Ureter (tissue), 1 donor: Measurements from ENCODE around the gene GNAI2. TPM values are rescaled to one million over a fixed set of nuclear protein-coding genes. Genes with fewer than 3 reads are reported as not detected.
"Not testable (repeated sequence)": the region's sequence is repeated elsewhere in the genome, so short reads cannot be mapped to it uniquely, and the experiment has no call there.

Experiments used
- DNase-seq: peaks from one replicate; pipeline ENCODE4 v3.0.0-alpha.2; 2020; ENCODE audit warnings: low spot score
- total RNA-seq: library from RNA; stranded (reverse); gene quantifications from one replicate; pipeline ENCODE4 v1.2.4, GENCODE V29; 2023
- donor health status: DM: yes; HTN: yes; CAD: no.

The GNAI2 gene
- total RNA-seq, 1 donor from 2014 or later = 222 TPM

GRCh38 chr3:50204804-50205412, 31.1 kb upstream of the GNAI2 start, which contains the start of gene SLC38A3:
Gene SLC38A3 (plus strand): TSS chr3:50205271. CDS start chr3:50214200, 8,929 bp downstream.
- DNase-seq = no peak

DNA sequence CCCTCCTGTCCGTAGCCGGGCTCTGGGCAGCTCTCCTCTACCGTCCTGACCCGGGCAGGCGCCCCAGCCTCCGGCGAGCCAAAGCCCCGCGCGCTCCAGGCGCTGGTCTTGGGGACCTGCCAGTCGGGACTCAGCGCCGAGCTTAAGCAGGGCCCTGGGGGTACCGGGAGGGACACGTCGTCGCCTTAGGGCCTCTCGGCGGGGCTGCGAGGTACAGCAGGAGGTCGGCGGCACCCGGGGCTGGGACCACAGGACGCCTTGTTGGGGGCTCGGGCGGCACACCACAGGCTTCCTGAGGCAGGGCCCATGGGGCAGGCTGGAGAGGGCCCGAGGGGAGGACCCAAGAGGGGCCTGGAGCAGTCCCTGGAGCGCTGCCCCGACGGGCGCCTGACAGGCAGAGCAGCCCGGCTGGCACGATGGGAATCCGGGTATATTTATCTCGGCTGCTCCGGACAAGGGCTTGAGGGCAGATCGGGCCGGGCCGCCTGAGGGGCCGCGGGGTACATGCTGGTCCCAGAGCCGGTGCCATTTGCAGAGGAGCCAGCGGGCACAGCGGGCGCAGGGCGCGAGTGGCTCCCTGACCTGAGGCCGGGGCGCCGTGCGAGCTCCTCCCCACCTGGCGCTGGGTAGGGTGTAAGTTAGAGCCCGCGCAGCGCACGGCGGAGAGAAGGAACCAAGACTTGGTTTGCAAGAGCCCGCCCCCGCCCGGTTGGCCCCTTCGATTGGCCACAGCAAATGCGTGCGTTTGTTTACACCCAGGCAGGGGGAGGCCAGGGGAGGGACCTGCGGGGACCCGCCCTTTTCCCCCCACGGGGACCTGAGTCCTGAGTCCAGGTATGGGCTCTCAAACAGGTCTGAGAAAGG, 30.4 kb upstream of the GNAI2 start:
- DNase-seq = no peak

DNA sequence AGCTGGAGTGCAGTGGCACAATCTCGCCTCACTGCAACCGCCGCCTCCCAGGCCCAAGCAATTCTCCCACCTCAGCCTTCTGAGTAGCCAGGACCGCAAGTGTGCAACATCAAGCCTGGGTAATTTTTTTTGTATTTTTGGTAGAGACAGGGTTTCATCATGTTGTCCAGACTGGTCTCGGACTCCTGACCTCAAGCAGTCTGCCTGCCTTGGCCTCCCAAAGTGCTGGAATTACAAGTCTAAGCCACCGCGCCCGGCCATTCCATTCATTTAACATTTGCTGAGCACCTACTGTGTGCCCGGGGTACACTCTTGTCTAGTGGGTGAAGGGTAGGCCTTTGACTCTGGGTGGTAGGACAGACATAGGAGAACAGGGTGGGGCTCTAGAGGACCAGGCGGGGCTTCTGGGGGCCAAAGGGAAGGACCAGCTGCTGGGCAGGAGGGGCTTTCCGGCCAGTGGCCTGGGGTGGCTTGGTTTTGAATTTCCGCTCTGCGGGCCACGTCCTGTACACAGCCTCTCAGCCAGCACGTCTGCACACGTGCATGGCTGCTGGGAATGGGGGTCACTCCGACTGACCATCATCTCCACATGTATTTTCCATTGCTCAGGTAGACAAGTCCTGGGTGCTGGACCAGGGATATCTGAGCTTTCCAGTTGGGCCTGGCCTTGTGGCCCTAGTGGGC, 28.5 kb upstream of the GNAI2 start:
- DNase-seq = no peak

DNA sequence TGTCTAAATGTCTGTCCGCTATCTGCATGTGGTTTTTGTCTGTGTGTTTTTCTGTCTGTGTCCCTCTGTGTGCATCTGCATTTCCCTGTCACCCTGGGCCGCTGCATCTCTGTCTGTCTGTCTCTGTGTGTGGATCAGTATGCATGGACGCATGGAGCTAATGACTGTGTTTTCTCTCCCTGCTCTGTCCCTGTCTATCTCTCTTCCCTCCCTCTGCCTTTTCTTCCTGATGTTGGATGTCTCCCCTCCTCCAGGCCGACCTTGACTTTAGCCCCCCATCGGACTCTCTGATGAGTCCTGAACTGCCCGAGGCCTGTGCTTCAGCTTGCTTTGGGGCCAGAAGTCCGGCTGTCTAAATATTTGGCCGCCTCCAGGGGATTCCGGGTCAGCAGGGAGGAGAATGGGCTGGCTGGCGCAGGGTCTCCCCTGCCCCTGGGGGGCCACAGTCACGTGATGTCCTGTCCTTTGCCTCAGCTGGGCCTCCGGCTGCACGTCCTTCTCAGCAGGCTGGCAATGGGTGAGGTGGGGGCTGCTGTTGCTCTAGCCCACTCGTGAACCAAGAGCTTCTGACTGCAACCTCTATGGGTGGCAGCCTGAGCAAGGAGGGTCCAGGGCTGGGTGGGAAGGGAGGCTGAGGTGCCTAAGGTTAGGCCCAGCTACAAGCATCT, 27.2 kb upstream of the GNAI2 start:
- no peak for DNase-seq

DNA sequence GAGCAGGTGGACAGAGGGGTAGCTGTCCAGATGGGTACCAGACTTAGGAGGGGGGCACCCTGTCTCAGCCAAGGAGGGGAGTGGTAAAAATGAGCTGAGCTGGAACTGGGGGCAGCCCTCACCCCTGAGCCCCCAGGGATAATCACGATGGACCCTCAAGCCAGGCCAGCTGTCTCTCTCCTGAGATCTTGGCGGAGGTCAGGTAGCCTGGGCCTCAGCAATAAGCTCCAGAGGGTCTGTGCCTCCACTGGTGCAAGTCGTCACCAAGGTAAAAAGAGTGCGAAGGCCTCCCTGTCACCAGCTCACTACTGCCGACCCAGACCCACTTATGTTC, 25.9 kb upstream of the GNAI2 start:
- DNase-seq = no peak

- DNase-seq = no peak
These were observed 25.3 kb upstream of the GNAI2 start for GRCh38 chr3:50210510-50211367.

DNA sequence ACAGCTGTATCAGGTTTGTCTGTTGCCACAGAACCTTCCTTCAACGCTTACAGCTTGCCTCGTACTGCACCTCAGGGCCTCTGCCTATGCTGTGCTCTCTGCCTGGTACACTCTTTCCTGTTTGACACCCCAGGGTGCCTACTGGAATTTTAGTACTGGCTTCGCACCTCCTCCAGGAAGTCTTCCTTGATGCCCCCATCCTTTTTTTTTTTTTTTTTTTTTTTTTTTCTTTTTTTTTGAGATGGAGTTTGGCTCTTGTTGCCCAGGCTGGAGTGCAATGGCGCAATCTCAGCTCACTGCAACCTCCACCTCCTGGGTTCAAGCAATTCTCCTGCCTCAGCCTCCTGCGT, 24.7 kb upstream of the GNAI2 start:
- not testable (repeated sequence) for DNase-seq

DNA sequence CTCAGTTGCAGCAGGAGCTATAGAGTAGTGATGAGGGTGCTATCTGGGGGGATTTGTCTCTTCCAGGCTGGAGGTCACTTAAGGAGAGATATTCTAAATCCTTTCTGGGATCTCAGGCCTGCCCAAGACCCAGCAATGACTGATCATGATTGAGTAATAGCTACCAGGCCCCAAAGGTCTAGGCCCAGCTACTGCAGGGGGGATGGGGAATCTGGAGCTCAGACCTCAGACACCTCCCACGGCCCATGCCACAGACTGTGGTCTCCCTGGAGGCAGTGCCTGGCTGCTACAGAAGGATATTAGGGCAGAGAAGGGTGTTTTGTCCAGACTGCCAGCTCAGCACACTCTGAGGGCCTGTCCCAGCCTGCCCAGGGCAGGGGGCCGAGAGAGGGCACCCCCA, 24.1 kb upstream of the GNAI2 start:
- DNase-seq = no peak

DNA sequence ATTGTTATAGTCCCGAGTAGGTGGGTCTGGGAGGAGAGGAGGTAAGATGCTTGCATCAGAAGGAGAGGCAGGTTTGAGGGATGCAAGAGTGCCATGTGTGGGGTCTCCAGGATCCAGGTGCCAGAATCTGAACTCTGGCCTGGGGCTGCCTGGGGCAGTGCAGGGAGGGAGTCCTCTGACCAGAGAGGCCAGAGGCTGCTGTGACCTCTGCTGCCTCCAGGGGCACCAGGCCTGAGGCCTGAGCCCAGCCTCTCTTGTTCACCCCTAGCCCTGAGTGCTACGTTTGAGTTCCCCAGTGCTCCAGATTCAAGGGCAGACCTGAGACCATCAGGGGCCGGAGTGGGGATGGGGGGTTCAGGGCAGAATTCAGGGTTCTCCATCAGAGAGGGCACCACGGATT, 23.5 kb upstream of the GNAI2 start:
- no peak for DNase-seq

- DNase-seq = no peak
These were observed 23.0 kb upstream of the GNAI2 start for GRCh38 chr3:50212971-50213370.

GRCh38 chr3:50213373-50213772, 22.6 kb upstream of the GNAI2 start:
- no peak for DNase-seq

DNA sequence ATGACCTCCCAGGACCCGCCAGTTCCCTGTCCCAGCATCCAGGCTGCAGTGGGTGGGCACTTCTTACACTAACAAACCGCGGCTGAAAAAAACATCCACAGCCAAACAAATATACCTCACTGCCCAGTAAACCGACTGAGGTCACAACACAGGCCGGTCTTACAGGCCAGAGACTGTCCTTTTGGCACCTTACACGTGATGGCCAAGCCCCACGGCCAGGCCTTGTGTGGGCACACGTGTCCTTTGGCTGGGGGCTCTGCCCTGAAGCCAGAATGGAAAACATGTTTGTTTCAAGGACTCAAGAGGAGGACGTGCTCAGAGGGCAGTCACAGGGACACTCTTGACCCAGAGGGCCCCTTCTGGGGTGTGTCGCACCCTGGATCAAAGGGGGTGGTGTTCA, 21.2 kb upstream of the GNAI2 start:
- no peak for DNase-seq

DNA sequence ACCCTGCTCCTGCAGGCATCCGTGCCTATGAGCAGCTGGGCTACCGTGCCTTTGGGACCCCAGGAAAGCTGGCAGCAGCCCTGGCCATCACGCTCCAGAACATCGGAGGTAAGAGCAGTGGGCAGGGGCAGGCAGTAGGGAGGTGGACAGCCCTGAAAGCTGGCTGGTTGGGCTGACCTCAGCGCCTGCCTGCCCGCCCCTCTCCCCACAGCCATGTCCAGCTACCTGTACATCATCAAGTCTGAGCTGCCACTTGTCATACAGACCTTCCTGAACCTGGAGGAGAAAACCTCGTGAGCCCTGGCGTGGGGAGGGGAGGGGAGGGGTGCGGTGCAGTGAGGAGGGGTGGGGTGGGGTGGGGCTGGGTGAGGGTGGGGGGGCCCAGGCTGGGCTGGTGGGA, 20.5 kb upstream of the GNAI2 start:
- DNase-seq = no peak

GRCh38 chr3:50217681-50218080, 18.3 kb upstream of the GNAI2 start:
- no peak for DNase-seq

- no peak for DNase-seq
These were observed 17.6 kb upstream of the GNAI2 start for GRCh38 chr3:50218448-50218847.

DNA sequence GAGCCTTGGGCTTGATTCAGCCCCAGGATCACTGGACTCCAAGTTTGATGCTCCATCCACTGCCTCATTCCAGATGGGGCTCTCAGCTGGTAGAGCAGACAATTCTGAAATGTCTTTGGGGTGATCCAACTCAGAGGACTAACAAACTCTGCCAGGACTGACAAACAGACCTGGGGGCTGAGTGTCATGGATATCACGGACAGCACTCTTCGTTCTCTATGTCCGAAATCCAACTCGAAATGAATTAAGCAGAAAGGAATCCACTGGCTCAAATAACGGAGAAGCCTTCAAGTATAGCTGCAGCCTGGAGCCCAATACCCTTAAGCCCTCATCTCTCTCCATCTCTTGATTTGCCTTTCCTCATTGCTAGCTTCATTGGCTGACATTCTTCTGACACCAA, 16.7 kb upstream of the GNAI2 start:
- no peak for DNase-seq

DNA sequence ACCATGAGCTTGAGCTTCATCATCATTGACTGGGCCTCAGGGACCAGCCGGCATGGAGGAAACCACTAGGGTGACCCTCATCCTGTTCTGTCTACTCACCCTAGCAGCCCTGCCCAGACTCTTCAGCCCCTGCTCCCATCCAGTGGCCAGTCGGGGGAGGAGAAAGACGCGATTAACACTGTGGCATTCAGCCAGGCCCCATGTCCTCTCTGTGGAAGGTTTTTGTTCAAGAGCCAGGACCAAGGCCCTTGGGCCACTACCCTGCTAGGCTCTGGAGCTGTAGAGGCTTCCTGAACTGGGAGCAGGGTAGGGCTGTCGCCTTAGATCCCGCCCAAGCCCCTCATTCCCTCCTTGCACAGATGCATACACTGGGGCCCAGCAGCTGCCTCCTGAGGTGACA, 15.9 kb upstream of the GNAI2 start:
- DNase-seq = no peak

DNA sequence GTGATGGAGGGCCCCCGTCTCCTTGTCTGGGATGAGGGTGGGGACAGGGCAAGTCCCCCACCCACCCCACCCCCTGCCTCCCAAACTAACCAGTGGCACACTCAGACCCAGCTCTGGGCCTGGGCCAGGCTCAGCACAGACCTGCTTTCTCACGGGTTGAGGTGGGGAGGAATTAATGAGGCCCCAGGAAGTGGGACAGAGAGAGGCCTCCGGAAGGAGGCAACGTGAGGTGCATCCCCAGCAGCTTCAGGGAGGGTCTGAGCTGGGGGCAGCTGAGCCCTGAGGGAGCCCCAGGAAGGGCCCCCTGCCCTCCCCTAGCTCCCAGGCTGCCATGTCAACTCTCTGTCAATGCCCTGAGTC, 15.0 kb upstream of the GNAI2 start:
- DNase-seq = no peak

- no peak for DNase-seq
These were observed 14.4 kb upstream of the GNAI2 start for GRCh38 chr3:50221411-50222168.

DNA sequence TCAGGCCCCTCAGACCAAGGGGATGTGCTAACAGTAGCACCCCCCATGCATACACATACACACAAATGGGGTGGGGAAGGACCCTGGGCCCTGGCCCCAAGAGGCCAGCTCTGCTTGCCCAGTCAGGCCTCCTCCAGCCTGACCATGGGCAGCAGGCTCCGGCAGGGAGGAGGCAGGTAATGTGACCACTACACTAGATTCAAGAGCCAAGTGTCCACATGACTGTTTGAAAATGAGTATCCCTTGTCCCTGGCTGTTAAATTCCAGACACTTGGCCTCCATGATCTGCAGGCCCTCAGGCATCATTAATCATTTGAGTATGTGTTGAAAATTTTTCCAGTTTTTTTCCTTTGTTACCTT, 13.9 kb upstream of the GNAI2 start:
- no peak for DNase-seq

- DNase-seq = no peak
These were observed 11.4 kb upstream of the GNAI2 start for GRCh38 chr3:50224639-50225038.
